LNCaP clone FGC (cell line): Measurements from ENCODE around the gene DNAJC12.

Source experiments
- DNase-seq: peaks from one replicate; pipeline ENCODE4 v3.0.0-alpha.2; 2011; ENCODE audit warnings: low read depth
- H3K4me3 ChIP-seq: 2 replicates; pipeline ENCODE4 v1.5.1; 2011; ENCODE audit warnings: mild to moderate bottlenecking, low read depth, low read length, control low read depth
- CTCF ChIP-seq: IDR thresholded peaks from 2 replicates; pipeline ENCODE4 v1.5.1; 2012; ENCODE audit warnings: mild to moderate bottlenecking; ENCODE audit not compliant: control insufficient read depth, insufficient read depth; ENCODE audit errors: extremely low read depth

DNAJC12 gene

GRCh38 chr10:67818323-67818722 lies 19.7 kb downstream of the DNAJC12 start:
- no peak for DNase-seq
- no peak overlapping the region for H3K4me3 ChIP-seq
- no peak for TF ChIP-seq CTCF

GRCh38 chr10:67816719-67817118 lies 21.3 kb downstream of the DNAJC12 start:
- H3K4me3 ChIP-seq = no peak overlapping the region
- no peak for DNase-seq
- TF ChIP-seq CTCF = no peak

- H3K4me3 ChIP-seq = no peak overlapping the region
- peak; percentile 69 for DNase-seq
- TF ChIP-seq CTCF = no peak
Observed at GRCh38 chr10:67815571-67816059, 22.4 kb downstream of the DNAJC12 start.

GRCh38 chr10:67812007-67812406 lies 26.0 kb downstream of the DNAJC12 start:
- no peak for TF ChIP-seq CTCF
- no peak overlapping the region for H3K4me3 ChIP-seq
- DNase-seq = no peak

DNA sequence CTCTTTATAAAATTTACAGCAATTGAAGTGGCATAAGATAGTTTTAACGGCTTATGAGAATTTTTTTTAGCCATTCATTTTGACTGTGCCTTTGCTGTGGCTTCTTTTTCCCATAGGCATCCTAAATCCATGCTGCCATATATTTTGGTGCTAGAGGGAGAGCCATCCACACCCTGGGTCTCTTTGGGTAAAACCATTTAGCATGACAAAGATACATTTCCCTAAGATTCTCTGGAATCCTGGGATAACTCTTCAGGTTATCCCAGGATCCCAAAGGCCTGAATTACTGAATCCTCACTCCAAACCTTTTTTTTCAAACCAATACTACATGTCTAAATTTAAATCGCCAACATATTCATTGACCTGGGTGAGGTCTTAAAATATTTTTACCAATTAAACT lies 28.9 kb downstream of the DNAJC12 start:
- no peak for TF ChIP-seq CTCF
- no peak overlapping the region for H3K4me3 ChIP-seq
- no peak for DNase-seq

GRCh38 chr10:67808704-67809103 lies 29.3 kb downstream of the DNAJC12 start:
- H3K4me3 ChIP-seq = no peak overlapping the region
- DNase-seq = no peak
- no peak for TF ChIP-seq CTCF

GRCh38 chr10:67807855-67808456 lies 30.0 kb downstream of the DNAJC12 start:
- DNase-seq = no peak
- H3K4me3 ChIP-seq = no peak overlapping the region
- no peak for TF ChIP-seq CTCF
